Urinary bladder (tissue), 4 donors: ENCODE results near the gene PELI1. TPM values are rescaled to one million over a fixed set of nuclear protein-coding genes. Genes with fewer than 3 reads are reported as not detected.
"Not testable (repeated sequence)": the region's sequence is repeated elsewhere in the genome, so short reads cannot be mapped to it uniquely, and the experiment has no call there.

Experiments
- DNase-seq: peaks from one replicate; pipeline ENCODE4 v3.0.0-alpha.2; 2015; ENCODE audit errors: extremely low spot score
- H3K27ac ChIP-seq: one replicate; pipeline ENCODE4 v1.5.1; 2013; ENCODE audit warnings: low read depth, mild to moderate bottlenecking, moderate library complexity
- H3K36me3 ChIP-seq: one replicate; pipeline ENCODE4 v1.6.1; 2013; ENCODE audit warnings: mild to moderate bottlenecking, moderate library complexity; ENCODE audit not compliant: insufficient read depth
- H3K4me1 ChIP-seq: one replicate; pipeline ENCODE4 v1.6.1; 2013; ENCODE audit warnings: mild to moderate bottlenecking, moderate library complexity; ENCODE audit not compliant: insufficient read depth
- H3K4me3 ChIP-seq: one replicate; pipeline ENCODE4 v1.5.1; 2013; ENCODE audit warnings: low read depth, low read length
- WGBS: extraction: QIAGEN DNeasy Blood & Tissue Kit; methylation state at CpG from one replicate; pipeline ENCODE4 v1.1.7; 2013; 5-methylcytosine and 5-hydroxymethylcytosine counted together
- polyA plus RNA-seq: library from polyadenylated mRNA; stranded (reverse); fragments of 200-250 nt; gene quantifications from one replicate; pipeline ENCODE4 v1.2.3, GENCODE V29; 2013
- total RNA-seq: library from RNA; depleted of rRNA; stranded (reverse); fragments of >200 nt; gene quantifications from one replicate; pipeline ENCODE4 v1.2.3, GENCODE V29; 2014
- donor health status: healthy with polysubstance abuse.
- donor health status: healthy.

Gene PELI1
- total and polyA plus RNA-seq, 2 donors: 15.4 to 43.4 TPM

GRCh38 chr2:64076828-64077227, 67.4 kb downstream of the PELI1 start:
- not testable (repeated sequence) for H3K36me3 ChIP-seq, DNase-seq, H3K4me1 ChIP-seq, H3K27ac ChIP-seq, H3K4me3 ChIP-seq
- 92% methylated on average over 7 of the region's 7 CpGs for WGBS

GRCh38 chr2:64074616-64075015, 69.6 kb downstream of the PELI1 start:
- 95% methylated on average over 6 of the region's 6 CpGs for WGBS
- H3K27ac ChIP-seq, H3K36me3 ChIP-seq, H3K4me3 ChIP-seq, H3K4me1 ChIP-seq, DNase-seq: not testable (repeated sequence)

- H3K36me3 ChIP-seq: no peaks in the 10 kb centered on the region
- no peak for DNase-seq
- H3K27ac ChIP-seq: no peak overlapping the region
- WGBS: 31% methylated on average over 1 of the region's 1 CpG
- H3K4me1 ChIP-seq: no peaks in the 10 kb centered on the region
- H3K4me3 ChIP-seq: no peak overlapping the region
Observed at GRCh38 chr2:64067326-64067725, 76.9 kb downstream of the PELI1 start.

- Histone ChIP-seq H3K4me1 (no peaks in the 10 kb centered on the region), H3K4me3 (no peak overlapping the region), H3K27ac (no peak overlapping the region), H3K36me3 (no peaks in the 10 kb centered on the region)
- DNase-seq: no peak
- 91% methylated on average over 6 of the region's 6 CpGs for WGBS
Observed at GRCh38 chr2:64065516-64065915, 78.7 kb downstream of the PELI1 start.

- Histone ChIP-seq H3K4me3 (no peak overlapping the region), H3K36me3 (no peaks in the 10 kb centered on the region), H3K27ac (peak overlapping the region; percentile 56), H3K4me1 (no peaks in the 10 kb centered on the region)
- WGBS: 23% methylated on average over 4 of the region's 4 CpGs
- DNase-seq: no peak
Observed at GRCh38 chr2:64063924-64064331, 80.3 kb downstream of the PELI1 start.

- Histone ChIP-seq H3K36me3 (no peaks in the 10 kb centered on the region), H3K27ac (no peak overlapping the region), H3K4me3 (no peak overlapping the region), H3K4me1 (no peaks in the 10 kb centered on the region)
- WGBS: 85% methylated on average over 3 of the region's 3 CpGs
- no peak for DNase-seq
Observed at GRCh38 chr2:64063454-64063853, 80.8 kb downstream of the PELI1 start.

GRCh38 chr2:64062840-64063239, 81.4 kb downstream of the PELI1 start:
- Histone ChIP-seq H3K27ac (no peak overlapping the region), H3K4me3 (no peak overlapping the region), H3K4me1 (no peaks in the 10 kb centered on the region), H3K36me3 (no peaks in the 10 kb centered on the region)
- no peak for DNase-seq

GRCh38 chr2:64059270-64059669, 85.0 kb downstream of the PELI1 start:
- Histone ChIP-seq H3K4me3 (no peak overlapping the region), H3K36me3 (no peaks in the 10 kb centered on the region), H3K27ac (no peak overlapping the region), H3K4me1 (no peaks in the 10 kb centered on the region)
- DNase-seq: no peak

GRCh38 chr2:64056021-64056420, 88.2 kb downstream of the PELI1 start:
- Histone ChIP-seq H3K4me3 (no peak overlapping the region), H3K27ac (no peak overlapping the region), H3K36me3 (no peaks in the 10 kb centered on the region), H3K4me1 (no peaks in the 10 kb centered on the region)
- DNase-seq: no peak
- 75% methylated on average over 2 of the region's 2 CpGs for WGBS

- no peaks in the 10 kb centered on the region for H3K4me1 ChIP-seq
- H3K4me3 ChIP-seq: no peak overlapping the region
- no peaks in the 10 kb centered on the region for H3K36me3 ChIP-seq
- H3K27ac ChIP-seq: no peak overlapping the region
- 62% methylated on average over 4 of the region's 4 CpGs for WGBS
- DNase-seq: no peak
Observed at GRCh38 chr2:64054161-64054915, 89.9 kb downstream of the PELI1 start.

- no peak for DNase-seq
- 88% methylated on average over 3 of the region's 3 CpGs for WGBS
- no peaks in the 10 kb centered on the region for H3K4me1 ChIP-seq
- no peak overlapping the region for H3K27ac ChIP-seq
- H3K4me3 ChIP-seq: no peak overlapping the region
- no peaks in the 10 kb centered on the region for H3K36me3 ChIP-seq
Observed at GRCh38 chr2:64052463-64053241, 91.6 kb downstream of the PELI1 start.

GRCh38 chr2:64049633-64050220, 94.5 kb downstream of the PELI1 start:
- WGBS: 4% methylated on average over 3 of the region's 3 CpGs
- Histone ChIP-seq H3K27ac (no peak overlapping the region), H3K36me3 (no peaks in the 10 kb centered on the region), H3K4me1 (no peaks in the 10 kb centered on the region), H3K4me3 (no peak overlapping the region)
- no peak for DNase-seq

- no peaks in the 10 kb centered on the region for H3K36me3 ChIP-seq
- no peak overlapping the region for H3K27ac ChIP-seq
- H3K4me3 ChIP-seq: no peak overlapping the region
- no peaks in the 10 kb centered on the region for H3K4me1 ChIP-seq
- DNase-seq: no peak
- WGBS: 99% methylated on average over 2 of the region's 2 CpGs
Observed at GRCh38 chr2:64045938-64046337, 98.3 kb downstream of the PELI1 start.
